DMS 273 treated with DMSO at 0.1 percent for 48 hours (cell line): ENCODE data around the gene BRIP1.
"Not testable (repeated sequence)": the region's sequence is repeated elsewhere in the genome, so short reads cannot be mapped to it uniquely, and the experiment has no call there.

Experiments
- DNase-seq: peaks from one replicate; lab custom pipeline; 2025; lab: John Stamatoyannopoulos, UW

The BRIP1 gene

DNA sequence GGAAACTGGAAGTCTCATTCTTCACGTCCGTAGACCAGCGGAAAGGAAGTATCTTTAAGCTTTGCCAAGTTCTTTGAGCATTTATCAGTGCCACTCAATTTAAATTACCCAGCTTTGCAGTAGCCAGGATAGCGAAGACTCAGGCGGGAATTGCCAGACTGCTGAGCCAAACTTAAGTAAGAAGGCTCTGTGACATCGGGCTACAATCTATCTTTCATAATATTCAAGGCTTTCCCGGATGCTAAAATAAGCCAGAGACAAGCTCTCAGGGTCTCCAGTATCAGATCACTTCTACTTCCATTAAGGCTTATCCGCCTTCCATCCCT, 436 bp upstream of the BRIP1 start:
- DNase-seq, result no peak

DNA sequence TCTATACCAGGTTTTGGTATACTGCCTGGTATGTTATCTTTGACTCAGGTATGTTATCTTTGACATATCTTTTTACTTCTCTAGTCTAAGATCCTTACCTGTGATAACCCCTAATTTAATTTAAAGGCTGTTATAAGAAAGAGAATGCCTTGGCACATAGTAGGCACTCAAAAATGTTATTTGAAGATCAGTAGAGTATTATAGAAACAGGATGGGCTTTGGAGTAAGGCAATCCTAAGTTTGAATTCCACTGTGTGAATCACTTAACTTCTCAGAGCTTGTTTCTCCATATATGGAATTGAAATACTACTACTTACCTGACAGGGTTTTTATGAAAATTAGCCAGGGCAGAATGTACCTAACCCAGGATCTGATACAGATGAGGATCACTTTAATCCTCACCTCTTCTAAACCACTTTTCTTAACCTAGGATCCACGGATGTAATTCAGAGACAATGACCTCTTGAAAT, 1.2 kb downstream of the BRIP1 start:
- no peak for DNase-seq

DNA sequence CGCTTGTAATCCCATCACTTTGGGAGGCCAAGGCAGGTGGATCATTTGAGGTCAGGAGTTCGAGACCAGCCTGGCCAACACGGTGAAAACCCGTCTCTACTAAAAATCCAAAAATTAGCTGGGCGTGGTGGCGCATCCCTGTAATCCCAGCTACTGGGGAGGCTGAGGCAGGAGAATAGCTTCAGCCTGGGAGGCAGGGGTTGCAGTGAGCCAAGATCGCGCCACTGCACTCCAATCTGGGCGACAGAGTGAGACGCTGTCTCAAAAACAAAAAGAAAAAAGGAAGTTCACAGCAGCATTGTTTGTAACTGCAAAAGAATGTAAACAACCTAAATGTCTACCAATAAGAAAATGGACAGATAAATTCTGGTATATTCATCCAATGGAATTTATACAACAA, 2.9 kb downstream of the BRIP1 start:
- not testable (repeated sequence) for DNase-seq

DNA sequence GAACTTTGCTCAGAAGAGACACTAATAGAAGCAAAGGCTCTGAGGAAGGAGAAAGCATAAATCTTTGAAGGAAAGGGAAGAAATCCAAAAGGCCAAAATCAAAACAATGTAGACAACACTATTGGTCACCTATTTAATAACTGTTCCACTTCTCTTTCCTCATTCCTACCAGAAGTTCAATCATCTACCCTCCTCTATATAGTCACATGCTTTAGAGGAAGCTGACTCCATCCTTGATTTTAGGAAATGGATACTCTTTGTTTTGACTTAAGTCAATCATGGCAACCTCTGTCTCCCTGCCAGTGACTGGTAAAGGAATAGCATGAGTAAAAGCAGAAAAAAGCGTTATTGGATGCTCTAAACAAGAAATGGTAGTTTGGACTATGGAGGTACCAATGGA, 7.3 kb downstream of the BRIP1 start:
- DNase-seq, result no peak

DNA sequence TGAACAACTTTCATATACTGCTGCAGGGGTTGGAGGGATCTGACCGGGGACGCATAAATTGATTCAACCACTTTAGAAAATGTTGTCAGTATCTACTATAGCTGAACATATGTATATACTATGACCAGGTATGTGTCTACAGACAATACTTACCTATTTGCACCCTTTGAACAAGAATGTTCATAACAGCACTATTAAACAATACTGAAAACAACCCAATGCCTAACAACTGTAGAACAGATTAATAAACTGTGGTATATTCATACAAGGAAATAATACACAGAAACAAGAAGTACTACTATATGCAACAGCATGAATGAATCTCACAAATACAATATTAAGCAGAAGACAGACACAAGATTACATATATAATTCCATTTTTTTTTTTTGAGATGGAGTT, 10.5 kb downstream of the BRIP1 start:
- DNase-seq, result no peak

DNA sequence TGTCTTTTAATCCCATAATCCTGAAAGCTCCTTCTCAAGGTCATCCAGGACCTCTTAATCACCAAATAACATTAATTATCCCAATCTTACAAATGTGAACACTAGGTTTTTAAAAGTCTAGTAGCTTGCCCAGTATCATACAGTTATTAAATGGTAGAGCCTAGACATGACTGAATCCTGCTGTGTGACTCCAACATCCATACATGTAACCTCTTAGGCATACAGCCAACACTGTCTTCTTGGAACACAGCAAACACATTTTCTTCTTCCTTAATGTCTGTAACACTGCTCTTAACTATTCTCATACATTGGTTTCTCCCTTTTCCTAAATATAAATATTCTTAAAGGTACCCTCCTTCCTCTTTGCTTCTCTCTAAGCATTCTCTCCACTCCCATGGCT, 13.7 kb downstream of the BRIP1 start:
- DNase-seq, result no peak

DNA sequence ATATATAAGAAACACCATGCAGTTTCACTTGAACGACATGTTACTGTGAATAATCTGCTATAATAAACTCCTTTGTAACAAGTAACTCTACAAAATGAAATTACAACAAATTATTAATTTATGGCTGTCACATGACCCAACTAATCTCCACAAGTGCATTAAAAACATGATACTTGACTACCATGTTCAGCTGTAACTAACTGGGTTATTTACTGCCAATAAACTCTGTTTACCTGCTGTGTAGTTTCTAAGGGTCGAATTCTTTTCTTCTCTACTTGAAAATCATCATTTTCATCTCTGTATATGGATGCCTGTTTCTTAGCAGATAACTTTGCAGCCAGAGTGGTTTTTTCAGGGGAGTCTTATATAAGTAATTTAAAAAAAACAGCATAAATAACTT, 14.4 kb downstream of the BRIP1 start:
- no peak for DNase-seq

DNA sequence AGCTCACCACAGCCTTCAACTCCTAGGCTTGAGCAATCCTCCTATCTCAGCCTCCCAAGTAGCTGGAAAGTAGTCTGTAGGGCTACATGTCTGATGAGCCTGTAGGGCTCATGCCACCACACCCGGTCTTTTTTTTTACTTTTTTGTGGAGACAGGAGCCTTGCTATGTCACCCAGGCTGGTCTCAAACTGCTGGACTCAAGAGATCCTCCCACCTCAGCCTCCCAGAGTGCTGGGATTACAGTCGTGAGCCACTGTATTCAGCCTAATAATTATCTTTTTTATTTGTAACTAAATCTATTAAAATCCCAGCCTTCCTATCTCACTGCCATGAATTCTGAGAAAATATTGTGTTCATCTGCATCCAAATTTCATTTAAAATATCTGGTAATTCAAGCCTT, 15.1 kb downstream of the BRIP1 start:
- no peak for DNase-seq

DNA sequence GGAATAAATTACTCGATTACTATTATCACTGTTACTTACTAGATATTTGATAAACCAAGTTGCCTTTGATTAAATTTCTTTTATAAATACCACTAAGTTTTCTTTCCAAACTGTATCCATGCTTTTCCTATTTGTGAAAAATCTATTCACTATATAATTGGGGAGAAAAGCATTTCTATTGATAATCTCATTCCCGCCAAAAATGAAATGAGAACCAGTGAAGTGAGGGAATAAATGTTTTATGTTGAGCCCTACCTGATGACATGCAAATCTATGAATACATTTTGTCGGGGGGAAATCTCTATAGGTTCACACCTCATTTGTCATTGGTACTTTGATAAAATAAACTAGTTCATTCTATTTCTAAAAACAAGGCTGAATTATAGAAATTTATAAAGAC, 15.7 kb downstream of the BRIP1 start:
- no peak for DNase-seq

DNA sequence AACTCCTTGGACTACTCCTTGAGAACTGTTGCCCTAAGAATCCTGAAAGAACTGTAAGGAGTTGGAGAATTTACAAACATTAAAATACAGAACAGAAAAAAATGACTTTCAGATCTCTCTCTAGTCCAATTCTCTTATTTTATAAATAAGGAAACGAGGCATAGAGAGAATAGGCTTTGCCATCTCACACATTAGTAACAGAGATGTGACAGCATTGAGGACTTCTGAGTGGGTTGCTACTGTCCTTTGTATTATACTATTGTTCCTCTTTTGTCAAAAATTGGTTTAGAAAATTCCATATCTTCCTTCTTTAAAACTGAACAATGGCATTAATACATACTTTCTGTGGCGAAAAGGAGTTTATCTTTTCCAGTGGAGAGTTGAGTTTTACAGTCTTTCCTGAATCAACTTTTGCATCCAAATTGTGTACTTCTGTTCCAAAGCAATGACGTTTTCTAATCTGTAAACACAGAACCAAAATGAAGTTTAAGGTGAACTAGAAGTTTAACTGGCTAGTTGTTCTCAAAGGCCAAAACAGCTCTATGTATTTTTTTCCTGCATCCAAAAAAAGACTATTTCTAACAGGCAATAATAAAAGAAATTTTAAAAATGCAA, 16.5 kb downstream of the BRIP1 start:
- no peak for DNase-seq

DNA sequence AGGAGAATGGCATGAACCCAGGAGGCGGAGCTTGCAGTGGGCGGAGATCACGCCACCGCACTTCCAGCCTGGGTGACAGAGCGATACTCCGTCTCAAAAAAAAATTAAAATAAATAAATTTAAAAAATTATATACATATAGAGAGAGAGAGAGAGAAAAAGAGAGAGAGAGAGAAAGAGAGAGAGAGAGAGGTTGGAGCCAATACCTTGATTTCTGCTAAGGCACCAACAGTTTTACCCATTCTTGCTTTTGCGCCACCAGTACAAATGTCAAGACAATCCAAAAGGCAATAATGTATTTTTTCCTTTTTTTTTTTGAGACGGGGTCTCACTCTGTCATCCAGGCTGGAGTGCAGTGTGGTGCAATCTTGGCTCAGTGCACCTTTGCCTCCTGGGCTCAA, 17.2 kb downstream of the BRIP1 start:
- no peak for DNase-seq

DNA sequence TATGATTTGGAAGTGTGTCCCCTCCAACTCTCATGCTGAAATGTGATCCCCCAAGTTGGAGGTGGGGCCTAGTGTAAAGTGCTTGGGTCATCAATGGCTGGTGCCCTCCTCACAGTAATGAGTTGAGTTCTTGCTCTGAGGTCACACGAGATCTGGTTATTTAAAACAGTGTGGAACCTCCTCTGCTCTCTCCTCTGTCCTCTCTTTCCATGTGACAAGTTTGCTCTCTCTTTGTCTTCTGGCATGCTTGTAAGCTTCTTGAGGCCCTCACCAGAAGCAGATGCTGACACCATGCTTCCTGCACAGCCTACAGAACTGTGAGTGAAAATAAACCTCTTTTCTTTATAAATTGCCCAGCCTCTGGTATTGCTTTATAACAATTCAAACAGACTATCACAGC, 19.9 kb downstream of the BRIP1 start:
- no peak for DNase-seq

DNA sequence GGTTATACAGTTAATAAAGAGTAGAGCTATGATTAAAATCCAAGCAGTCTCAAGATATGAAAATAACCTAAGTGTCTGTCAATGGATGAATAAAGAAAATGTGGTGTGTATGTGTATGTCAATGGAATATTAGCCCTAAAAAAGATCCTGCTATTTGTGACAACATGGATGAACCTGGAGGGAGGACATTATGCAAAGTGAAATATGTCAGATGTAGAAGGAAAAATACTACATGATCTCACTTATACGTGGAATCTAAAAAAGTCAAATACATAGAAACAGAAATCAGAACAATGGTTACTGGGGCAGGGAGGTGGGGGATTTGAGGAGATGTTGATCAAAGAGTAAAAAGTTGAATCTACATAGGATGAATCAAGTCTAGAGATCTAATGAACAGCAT, 20.4 kb downstream of the BRIP1 start:
- no peak for DNase-seq

DNA sequence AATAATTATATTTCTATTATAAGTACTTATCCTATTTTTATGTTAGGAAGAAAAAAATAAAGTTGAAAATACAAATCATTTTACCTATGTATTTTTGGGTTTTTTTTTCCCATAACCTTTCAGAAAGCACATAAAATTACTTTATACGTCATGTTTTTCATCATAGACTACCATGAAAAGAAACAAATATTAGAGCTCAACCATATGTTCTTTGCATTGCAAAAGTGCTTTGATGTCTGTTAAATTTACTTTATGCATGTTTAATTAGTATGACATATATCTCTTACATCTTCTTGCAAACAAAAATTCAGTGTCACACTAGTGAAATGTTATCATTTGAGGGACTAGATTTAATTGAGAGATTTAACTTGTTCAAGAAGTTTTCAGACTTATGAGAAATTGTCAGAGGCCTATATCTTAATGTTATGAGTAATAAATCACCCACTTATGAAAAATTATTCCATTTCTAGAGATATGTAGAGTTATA, 24.0 kb downstream of the BRIP1 start:
- no peak for DNase-seq

DNA sequence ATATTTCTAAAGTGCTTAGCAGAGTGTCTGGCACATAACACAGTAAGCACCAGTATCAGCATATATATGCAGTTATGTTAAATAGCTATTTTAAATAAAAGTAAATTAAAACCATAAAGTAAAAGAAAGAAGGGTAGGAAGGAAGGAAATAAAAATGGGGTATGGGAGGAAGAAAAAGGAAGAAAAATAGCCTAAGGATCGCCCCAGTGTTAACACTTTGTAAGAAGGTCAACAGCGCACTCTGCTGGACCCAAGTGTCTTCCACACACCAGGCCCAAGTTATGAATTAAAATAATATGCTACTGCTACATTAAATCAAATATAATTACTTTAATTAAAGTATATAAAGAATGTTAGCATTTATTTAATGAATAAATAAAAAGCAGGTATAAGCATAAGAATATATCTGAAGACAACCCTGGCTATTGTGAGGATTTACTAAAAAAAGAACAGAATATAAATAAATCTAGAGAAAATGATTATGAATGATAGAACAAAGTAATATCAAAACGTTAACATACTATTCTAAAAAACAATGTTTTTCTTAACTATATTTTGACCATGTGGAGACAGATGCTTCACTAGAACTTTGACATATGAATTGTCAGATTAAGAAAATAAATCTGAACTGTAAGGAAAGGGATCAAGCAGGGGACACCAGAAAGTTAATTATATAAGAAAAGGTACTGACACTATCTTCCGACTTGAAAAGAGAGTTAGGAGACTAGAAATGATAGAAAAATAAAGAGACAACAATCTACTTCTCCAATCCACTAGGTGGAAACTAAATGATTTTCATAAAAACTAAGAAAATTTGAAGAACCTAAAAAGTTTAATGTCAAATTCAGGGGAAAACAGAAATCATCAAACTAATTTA, 25.9 kb downstream of the BRIP1 start:
- DNase-seq, result peak; percentile 23

DNA sequence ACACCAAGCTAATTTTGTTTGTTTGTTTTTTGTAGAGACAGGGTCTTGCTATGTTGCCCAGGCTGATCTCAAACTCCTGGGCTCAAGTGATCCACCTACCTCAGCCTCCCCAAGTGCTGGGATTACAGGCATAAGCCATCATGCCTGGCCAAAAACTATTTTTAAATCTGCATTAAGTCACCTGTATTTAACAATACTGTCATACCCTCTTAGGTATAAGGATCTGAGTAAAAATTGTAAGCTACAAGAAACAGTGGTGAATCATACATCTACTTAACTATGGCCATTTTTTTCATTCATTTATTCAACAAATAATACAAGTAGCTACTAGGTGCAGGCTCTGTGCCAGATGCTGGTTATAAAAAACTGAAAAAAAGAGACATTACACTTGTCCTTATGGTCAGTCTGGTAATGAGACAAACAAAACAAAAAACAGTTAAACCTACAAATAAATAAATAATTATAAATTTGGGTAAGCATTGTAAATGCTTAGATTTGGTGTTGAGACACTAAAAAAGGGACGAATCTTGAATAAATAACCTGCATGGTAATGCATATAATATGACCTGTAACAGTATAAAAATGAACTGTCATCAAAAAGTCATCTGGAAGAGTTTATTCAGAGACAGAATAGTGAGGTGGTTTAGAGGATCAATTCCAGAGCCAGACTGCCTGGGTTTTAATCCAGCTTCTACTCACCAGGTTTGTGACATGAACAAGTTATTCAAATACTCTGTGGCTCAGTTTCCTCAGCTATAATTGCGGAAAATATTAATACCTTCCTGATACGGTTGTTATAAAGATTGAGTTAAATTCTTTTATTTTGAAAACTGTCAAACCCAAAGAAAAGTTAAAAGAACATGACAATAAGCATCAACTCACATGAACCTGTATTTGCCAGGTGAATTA, 26.8 kb downstream of the BRIP1 start:
- DNase-seq, result no peak

DNA sequence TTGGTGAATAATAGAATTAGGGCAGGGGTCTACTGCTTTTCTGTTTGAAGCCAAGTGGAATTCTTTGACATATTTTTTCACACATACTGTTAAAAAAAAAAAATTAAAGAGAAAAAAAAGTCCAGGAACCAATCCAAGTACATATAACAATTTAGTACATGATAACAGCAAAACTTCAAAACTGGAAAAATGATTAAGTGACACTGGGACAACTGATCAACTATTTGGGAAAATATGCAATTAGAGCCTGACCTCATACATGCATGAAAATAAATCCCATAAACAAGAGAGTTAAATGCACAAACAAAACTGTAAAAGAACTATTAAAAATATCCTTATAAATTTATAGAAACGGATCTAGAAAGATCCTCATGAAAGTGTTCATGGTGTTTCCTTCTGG, 27.7 kb downstream of the BRIP1 start:
- DNase-seq, result no peak

DNA sequence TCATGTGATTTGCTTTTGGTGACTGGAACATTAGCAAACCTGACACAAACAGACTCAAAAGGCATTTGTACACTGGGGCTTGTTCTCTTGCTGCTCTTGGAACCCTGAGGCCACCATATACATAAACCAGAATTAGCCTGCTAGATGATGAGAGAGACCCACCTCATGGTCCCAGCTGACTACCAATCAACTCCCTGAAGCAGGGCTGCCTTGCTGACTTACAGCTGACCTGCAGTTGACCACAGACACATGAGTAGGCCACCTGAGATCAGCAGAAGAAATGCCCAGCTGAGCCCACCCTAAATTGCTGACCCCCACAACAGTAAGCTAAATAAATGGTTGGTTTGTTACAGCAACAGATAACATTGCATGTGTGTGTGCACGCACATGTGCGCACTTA, 28.7 kb downstream of the BRIP1 start:
- DNase-seq, result no peak

DNA sequence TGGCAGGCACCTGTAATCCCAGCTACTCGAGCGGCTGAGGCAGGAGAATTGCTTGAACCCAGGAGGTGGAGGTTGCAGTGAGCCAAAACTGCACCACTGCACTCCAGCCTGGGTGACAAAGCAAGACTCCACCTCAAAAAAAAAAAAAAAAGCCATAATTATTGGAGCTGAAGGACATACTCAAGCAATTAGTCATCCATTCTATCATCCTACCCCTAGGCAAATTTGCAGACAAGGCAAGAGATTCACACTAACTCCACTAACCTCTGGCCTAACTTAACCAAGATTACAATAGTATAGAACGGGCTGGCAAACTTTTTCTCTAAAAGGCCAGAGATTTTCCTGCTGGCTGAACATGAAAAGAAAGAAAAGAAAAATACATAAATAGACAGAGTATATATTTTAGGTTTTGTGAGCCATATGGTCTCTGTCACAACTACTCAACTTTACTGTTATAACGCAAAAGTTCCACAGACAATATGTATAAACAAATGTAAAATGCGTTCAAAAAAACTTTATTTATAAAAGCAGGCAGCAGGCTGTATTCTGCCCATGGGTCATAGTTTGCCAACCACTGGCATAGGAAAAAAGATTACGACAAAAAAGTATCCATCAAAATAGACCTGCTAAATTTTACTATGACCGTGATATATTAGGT, 29.7 kb downstream of the BRIP1 start:
- DNase-seq, result no peak

DNA sequence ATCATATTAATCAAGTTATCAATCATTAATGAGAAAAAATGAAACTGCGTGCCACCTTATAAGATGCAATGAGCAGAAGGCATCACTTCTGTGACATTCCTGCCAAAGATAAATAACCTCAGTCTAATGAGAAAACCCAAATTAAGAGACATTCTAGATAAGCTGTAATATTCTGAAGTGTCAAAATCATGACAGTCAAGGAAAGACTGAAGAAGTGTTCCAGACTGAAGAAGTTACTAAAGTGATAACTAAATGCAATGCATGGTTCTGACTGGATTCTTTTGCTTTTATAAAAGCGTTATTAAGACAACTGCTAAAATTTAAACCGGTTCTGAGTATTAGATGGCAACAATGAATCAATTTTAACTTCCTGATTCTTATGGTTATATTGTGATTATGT, 30.9 kb downstream of the BRIP1 start:
- DNase-seq, result no peak

DNA sequence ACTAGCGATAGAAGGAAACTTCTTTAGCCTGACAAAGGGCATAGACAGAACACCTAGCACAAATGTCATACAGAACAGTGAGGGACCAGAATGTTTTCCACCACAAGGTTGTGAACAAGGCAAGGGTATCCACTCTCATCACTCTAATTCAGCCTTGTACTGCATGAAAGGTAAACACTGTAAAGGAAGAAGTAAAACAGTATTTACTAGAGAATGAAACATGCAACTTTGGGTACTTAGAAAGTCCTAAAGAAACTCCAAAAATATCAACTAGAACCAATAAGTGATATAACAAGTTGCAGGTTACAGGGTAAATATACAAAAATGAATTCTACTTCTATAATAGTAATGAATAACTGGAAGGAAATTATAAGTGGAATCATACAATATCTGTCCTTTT, 32.2 kb downstream of the BRIP1 start:
- DNase-seq, result no peak

DNA sequence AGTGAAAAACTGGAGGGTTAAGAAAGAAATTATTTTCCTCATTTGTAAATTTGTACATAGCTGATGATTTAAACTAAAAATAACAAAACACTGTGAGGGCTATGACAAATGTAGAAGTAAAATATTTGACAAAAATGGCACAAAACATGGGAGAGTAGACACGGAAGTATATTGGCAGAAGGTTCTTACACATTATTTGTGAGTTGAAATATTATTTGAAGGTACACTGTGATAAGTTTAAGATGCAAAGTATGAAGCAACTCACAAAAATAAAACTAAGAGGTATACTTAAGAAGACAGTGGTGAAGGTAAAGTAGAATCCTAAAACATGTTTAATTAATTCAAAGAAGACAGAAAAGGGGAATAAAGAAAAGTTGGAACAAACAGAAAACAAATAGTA, 34.6 kb downstream of the BRIP1 start:
- DNase-seq, result no peak
